K562 (cell line): ENCODE measurements around the gene CCSAP. TPM values are rescaled to one million over a fixed set of nuclear protein-coding genes. Genes with fewer than 3 reads are reported as not detected.

Experiments used
- ATAC-seq: fragments of 200-7000 bp; cut with Tn5 transposase; 3 replicates; pipeline ENCODE4 v1.9.1; 2020; ENCODE audit warnings: moderate library complexity
- BruUV-seq: library from RNA; stranded (reverse); fragments of 400-500 nt; replicated peaks from 2 replicates; lab custom pipeline; 2021; lab: Mats Ljungman, UMichigan
- CTCF ChIA-PET: fragments of 300-600 bp; formaldehyde crosslinking; extraction: SDS; loops from one replicate; lab custom pipeline; 2021; ENCODE audit warnings: low intra/inter-chr PET ratio; lab: Yijun Ruan, JAX
- POLR2A ChIA-PET: fragments of 300-600, 350-650 bp; sonication (Branson Sonifier 250); formaldehyde crosslinking; extraction: SDS; loops from one replicate; lab custom pipeline; 2021; ENCODE audit warnings: antibody characterized with exemption, inconsistent platforms; lab: Yijun Ruan, JAX
- DNase-seq, 4 experiments: peaks; one replicate each; pipeline versions ENCODE4 v3.0.0 to v3.0.0-alpha.2; 2011 to 2018; ENCODE audit warnings: low spot score in 3 of 4, mixed read lengths in 3 of 4; ENCODE audit errors: extremely low read depth in 1 of 4
- FAIRE-seq: peaks from 2 replicates; lab custom pipeline; 2011; peaks lifted over from hg19 to GRCh38; lab: Jason Lieb, UNC
- H2AFZ ChIP-seq: 2 replicates; pipeline ENCODE4 v1.6.0; 2011; ENCODE audit warnings: low read depth, low read length, control low read depth, inconsistent platforms
- H3K27ac ChIP-seq: fragments of 200-600 bp; 3 replicates; pipeline ENCODE4 v1.8.0; 2011; ENCODE audit warnings: low read depth, mild to moderate bottlenecking, control low read depth, inconsistent platforms, low read length, moderate library complexity, mixed read lengths; ENCODE audit errors: extremely low read depth
- H3K27me3 ChIP-seq, 2 experiments: fragments of 300-600 bp in 1 of 2; 2 replicates in 1 of 2; 3 replicates in 1 of 2; pipeline versions ENCODE4 v1.6.0 to v1.8.0; 2011; ENCODE audit warnings: inconsistent platforms in 2 of 2, low read length in 2 of 2, mild to moderate bottlenecking in 1 of 2, mixed read lengths in 1 of 2, moderate library complexity in 1 of 2; ENCODE audit not compliant: control insufficient read depth in 2 of 2, insufficient read depth in 2 of 2
- H3K36me3 ChIP-seq: fragments of 300-600 bp; 3 replicates; pipeline ENCODE4 v1.8.0; 2011; ENCODE audit warnings: mild to moderate bottlenecking, low read length, inconsistent platforms; ENCODE audit not compliant: control insufficient read depth, insufficient read depth
- H3K4me1 ChIP-seq, 2 experiments: fragments of 200-600 bp in 1 of 2; replicated peaks in 1 of 2; 2 replicates in 1 of 2; 3 replicates in 1 of 2; pipeline versions ENCODE4 v1.5.1 to v1.8.0; 2011; ENCODE audit warnings: inconsistent platforms in 2 of 2, low read length in 2 of 2, mild to moderate bottlenecking in 1 of 2, mixed read lengths in 1 of 2, moderate library complexity in 1 of 2; ENCODE audit not compliant: control insufficient read depth in 2 of 2, insufficient read depth in 2 of 2
- H3K4me2 ChIP-seq: 2 replicates; pipeline ENCODE4 v1.6.1; 2011; ENCODE audit warnings: low read length, control low read depth, inconsistent platforms, mixed read lengths; ENCODE audit not compliant: insufficient read depth
- H3K4me3 ChIP-seq: fragments of 200-600 bp; sonication (generic), shearing (Covaris generic); 2 replicates; pipeline ENCODE4 v1.5.1; 2016; ENCODE audit warnings: control low read depth, inconsistent platforms
- H3K79me2 ChIP-seq: fragments of 200-600 bp; 3 replicates; pipeline ENCODE4 v1.8.0; 2011; ENCODE audit warnings: low read length, inconsistent platforms; ENCODE audit not compliant: control insufficient read depth, insufficient read depth
- H3K9ac ChIP-seq, 2 experiments: 2 replicates each; pipeline versions ENCODE4 v1.6.0 to v1.6.1; 2011; ENCODE audit warnings: low read depth in 2 of 2, low read length in 2 of 2, control low read depth in 1 of 2, inconsistent platforms in 1 of 2, mild to moderate bottlenecking in 1 of 2, mixed read lengths in 1 of 2; ENCODE audit not compliant: insufficient read depth in 1 of 2
- H3K9me1 ChIP-seq: one replicate; pipeline ENCODE4 v1.6.0; 2011; ENCODE audit warnings: inconsistent platforms, mild to moderate bottlenecking, low read length, moderate library complexity; ENCODE audit not compliant: control insufficient read depth, insufficient read depth
- H3K9me3 ChIP-seq: replicated peaks from 2 replicates; pipeline ENCODE4 v1.5.1; 2011; ENCODE audit warnings: low read depth, low read length, inconsistent platforms; ENCODE audit not compliant: control insufficient read depth, insufficient read depth
- H4K20me1 ChIP-seq: replicated peaks from 2 replicates; pipeline ENCODE4 v1.6.1; 2011; ENCODE audit warnings: low read length, inconsistent platforms, mixed read lengths; ENCODE audit not compliant: control insufficient read depth, insufficient read depth
- RB1 ChIP-seq: fragments of 450-650 bp; IDR thresholded peaks from 2 replicates; pipeline ENCODE4 v1.6.1; 2017; ENCODE audit warnings: low read depth, mild to moderate bottlenecking
- RFX1 ChIP-seq: fragments of 450-650 bp; IDR thresholded peaks from 2 replicates; pipeline ENCODE4 v1.6.1; 2016; ENCODE audit warnings: mild to moderate bottlenecking, moderate library complexity
- SLC30A9 ChIP-seq: fragments of 250-450 bp; sonication (Bioruptor Pico); IDR thresholded peaks from 2 replicates; pipeline ENCODE4 v1.8.0; 2022; ENCODE audit warnings: mild to moderate bottlenecking, moderate library complexity
- ZNF778 ChIP-seq: fragments of 450-650 bp; formaldehyde crosslinking; IDR thresholded peaks from 2 replicates; pipeline ENCODE4 v1.4.0; 2020; ENCODE audit warnings: mild to moderate bottlenecking, moderate library complexity
- WGBS: fragments of 100-300 bp; shearing (Covaris generic); methylation state at CpG from one replicate; pipeline ENCODE4 v1.1.6; 2016; ENCODE audit warnings: low coverage, mixed read lengths; ENCODE audit not compliant: insufficient coverage; ENCODE audit errors: missing lambda C conversion rate; 5-methylcytosine and 5-hydroxymethylcytosine counted together
- in situ Hi-C: fragments of 300-500 bp; cut with MboI; formaldehyde crosslinking; loops from 4 replicates; pipeline ENCODE4 v1.15.0; 2018; ENCODE audit warnings: inconsistent platforms, mixed read lengths
- intact Hi-C: fragments of 100-400 bp; cut with micrococcal nuclease; formaldehyde crosslinking; loops from 2 replicates; pipeline ENCODE4 v1.14.2; 2022
- polyA plus RNA-seq, 8 experiments: library from polyadenylated mRNA; depleted of rRNA in 4 of 8; stranded (reverse) in 5 of 8; unstranded in 3 of 8; fragments of >200 nt; fragmentation: Nextera tagmentation in 2 of 8; fragmentation: Illumina TruSeq in 1 of 8; extraction: Ambion mirVana in 2 of 8; extraction: Trizol in 1 of 8; gene quantifications; 2 replicates each; pipeline versions ENCODE4 v1.2.1 to v1.2.3, GENCODE V29; 2011 to 2014; ENCODE audit warnings: inconsistent platforms in 1 of 8, missing spikeins in 1 of 8
- total RNA-seq, 7 experiments: library from RNA; depleted of rRNA in 6 of 7; stranded (reverse); fragments of >200 nt in 6 of 7; fragmentation: Illumina TruSeq in 2 of 7; extraction: Trizol in 2 of 7; gene quantifications; 2 replicates each; pipeline versions ENCODE4 v1.2.1 to v1.2.3, GENCODE V29; 2011 to 2021; ENCODE audit warnings: low replicate concordance in 1 of 7

Gene CCSAP
- total and polyA plus RNA-seq, 9 of the 15 experiments (the other 6 are each of a cell fraction or from before 2014, with no cell fraction given), result 3.6 to 15.9 (median 9.5) TPM

GRCh38 chr1:229298887-229299503 is 43.9 kb downstream of the CCSAP start:
- intact Hi-C loops, result no loop called here
- H3K9ac ChIP-seq, result no peak overlapping the region
- no peak overlapping the region for H3K4me3 ChIP-seq
- no peaks in the 10 kb centered on the region for H3K27me3 ChIP-seq
- no peaks in the 10 kb centered on the region for H3K4me1 ChIP-seq
- peaks cover 61% of the 10 kb centered on the region for H3K36me3 ChIP-seq
- H3K9me3 ChIP-seq, result no peaks in the 10 kb centered on the region
- H4K20me1 ChIP-seq, result no peaks in the 10 kb centered on the region
- no peaks in the 10 kb centered on the region for H3K79me2 ChIP-seq
- H3K4me2 ChIP-seq, result no peak overlapping the region
- no peak overlapping the region for H2AFZ ChIP-seq
- in situ Hi-C loops, result no loop called here
- TF ChIP-seq RFX1, result peak; percentile 60
- TF ChIP-seq ZNF778 (CRISPR knock-in tag), result no peak
- ATAC-seq (no peak), DNase-seq (no peak), FAIRE-seq (no peak)
- H3K9me1 ChIP-seq, result no peaks in the 10 kb centered on the region
- no peak overlapping the region for H3K27ac ChIP-seq
- WGBS, result 94% methylated on average over 5 of the region's 5 CpGs
- ChIA-PET POLR2A (interaction anchor here (1.1 kb wide), 1 partner anchor 9 kb away, joined by 3 read pairs; no protein-coding TSS in a partner anchor), CTCF (no interaction called here)
- BruUV-seq, result no TSS peak

DNA sequence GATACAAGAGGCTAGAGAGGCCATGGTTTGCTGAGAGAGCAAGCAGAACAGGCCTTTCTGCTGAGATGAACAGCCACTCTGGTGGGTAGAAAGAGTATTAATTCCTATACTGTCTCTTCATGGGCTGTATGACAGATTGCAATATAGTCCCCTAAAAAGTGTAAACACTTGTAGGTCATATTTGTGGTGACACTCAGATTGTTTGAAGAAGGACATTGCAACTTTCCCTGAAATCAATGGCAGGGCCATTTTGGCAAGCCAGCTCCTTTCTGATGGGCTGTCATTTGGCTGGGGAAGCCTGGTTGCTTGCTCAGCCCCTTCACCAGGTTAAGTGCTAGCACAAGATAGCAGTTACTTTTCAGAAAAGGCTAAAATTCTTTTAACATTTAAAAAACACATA is 44.4 kb downstream of the CCSAP start:
- Histone ChIP-seq H3K27ac (no peak overlapping the region), H3K36me3 (peaks cover 55% of the 10 kb centered on the region), H3K4me2 (no peak overlapping the region), H3K9me3 (no peaks in the 10 kb centered on the region), H3K4me3 (no peak overlapping the region), H3K4me1 (no peaks in the 10 kb centered on the region), H3K9me1 (no peaks in the 10 kb centered on the region), H3K9ac (no peak overlapping the region), H3K27me3 (no peaks in the 10 kb centered on the region), H4K20me1 (no peaks in the 10 kb centered on the region), H2AFZ (no peak overlapping the region), H3K79me2 (no peaks in the 10 kb centered on the region)
- in situ Hi-C loops, result no loop called here
- intact Hi-C loops, result no loop called here
- FAIRE-seq (no peak), ATAC-seq (no peak), DNase-seq (no peak)
- ChIA-PET CTCF (no interaction called here), POLR2A (no interaction called here)
- TF ChIP-seq SLC30A9 (CRISPR knock-in tag) (no peak), RB1 (no peak)
- BruUV-seq, result no TSS peak
